ENCODE data around the gene PHLDB1. TPM values are rescaled to one million over a fixed set of nuclear protein-coding genes. Genes with fewer than 3 reads are reported as not detected.

Gene PHLDB1
- total RNA-seq, 8 experiments from 2014 or later = 37.5 to 96.4 (median 49.1) TPM

GRCh38 chr11:118640332-118641154, 33.1 kb downstream of the PHLDB1 start:
- H3K4me3 ChIP-seq = no peak overlapping the region
- in situ Hi-C loops (cut with MboI; ENCODE audit: low pct_unique_long_range_greater_than_20kb in 2 of 9, low sequenced_read_pairs in 9 of 9, unreplicated experiment in 9 of 9) = no loop called here
- no peak overlapping the region for H3K27ac ChIP-seq
- 86 to 100% (median 96%) methylated on average over 1 to 3 of the region's 5 CpGs; no CpG with 5 or more reads in 6 of the 10 experiments for WGBS, 10 experiments
- peak in 5 of 8 experiments; percentile 19 to 77 (median 40) for ATAC-seq (replicated peaks in 6 of 8)
- peaks cover 2% of the 10 kb centered on the region in 2 donors for H3K4me1 ChIP-seq (replicated peaks in 1 of 2)

GRCh38 chr11:118641397-118642019, 34.1 kb downstream of the PHLDB1 start:
- Histone ChIP-seq H3K4me1 (replicated peaks in 1 of 2) (no peaks in the 10 kb centered on the region), H3K27ac (no peak overlapping the region), H3K4me3 (no peak overlapping the region)
- in situ Hi-C loops (cut with MboI; ENCODE audit: low pct_unique_long_range_greater_than_20kb in 2 of 9, low sequenced_read_pairs in 9 of 9, unreplicated experiment in 9 of 9) = no loop called here
- peak in 3 of 8 experiments; percentile 31 to 54 (median 51) for ATAC-seq (replicated peaks in 6 of 8)
- 78 to 87% (median 80%) methylated on average over 1 to 9 of the region's 11 CpGs; no CpG with 5 or more reads in 7 of the 10 experiments for WGBS, 10 experiments

GRCh38 chr11:118643142-118643994, 36.0 kb downstream of the PHLDB1 start:
- in situ Hi-C loops (cut with MboI; ENCODE audit: low pct_unique_long_range_greater_than_20kb in 2 of 9, low sequenced_read_pairs in 9 of 9, unreplicated experiment in 9 of 9) = no loop called here
- ATAC-seq (replicated peaks in 6 of 8) = peak in 1 of 8 experiments; percentile 5
- Histone ChIP-seq H3K4me3 (no peak overlapping the region), H3K4me1 (replicated peaks in 1 of 2) (no peaks in the 10 kb centered on the region), H3K27ac (no peak overlapping the region)
- 0 to 82% (median 71%) methylated on average over 1 to 2 of the region's 11 CpGs; no CpG with 5 or more reads in 6 of the 10 experiments for WGBS, 10 experiments

GRCh38 chr11:118643995-118644345, 36.6 kb downstream of the PHLDB1 start:
- 85 to 100% methylated on average over 4 of the region's 7 CpGs; no CpG with 5 or more reads in 8 of the 10 experiments for WGBS, 10 experiments
- no peak for ATAC-seq (replicated peaks in 6 of 8)
- in situ Hi-C loops (cut with MboI; ENCODE audit: low pct_unique_long_range_greater_than_20kb in 2 of 9, low sequenced_read_pairs in 9 of 9, unreplicated experiment in 9 of 9) = no loop called here
- H3K4me1 ChIP-seq (replicated peaks in 1 of 2) = no peaks in the 10 kb centered on the region
- H3K4me3 ChIP-seq = no peak overlapping the region
- no peak overlapping the region for H3K27ac ChIP-seq

- in situ Hi-C loops (cut with MboI; ENCODE audit: low pct_unique_long_range_greater_than_20kb in 2 of 9, low sequenced_read_pairs in 9 of 9, unreplicated experiment in 9 of 9) = no loop called here
- H3K4me3 ChIP-seq = no peak overlapping the region
- no peak for ATAC-seq (replicated peaks in 6 of 8)
- 80% methylated on average over 1 of the region's 10 CpGs; no CpG with 5 or more reads in 9 of the 10 experiments for WGBS, 10 experiments
- no peaks in the 10 kb centered on the region for H3K4me1 ChIP-seq (replicated peaks in 1 of 2)
- no peak overlapping the region for H3K27ac ChIP-seq
These were observed 37.1 kb downstream of the PHLDB1 start for GRCh38 chr11:118644496-118644895.

GRCh38 chr11:118645066-118645715, 37.8 kb downstream of the PHLDB1 start:
- Histone ChIP-seq H3K4me1 (replicated peaks in 1 of 2) (no peaks in the 10 kb centered on the region), H3K4me3 (no peak overlapping the region), H3K27ac (no peak overlapping the region)
- in situ Hi-C loops (cut with MboI; ENCODE audit: low pct_unique_long_range_greater_than_20kb in 2 of 9, low sequenced_read_pairs in 9 of 9, unreplicated experiment in 9 of 9) = no loop called here
- WGBS, 10 experiments = 80 to 100% (median 94%) methylated on average over 1 to 11 of the region's 24 CpGs; no CpG with 5 or more reads in 4 of the 10 experiments
- ATAC-seq (replicated peaks in 6 of 8) = no peak

GRCh38 chr11:118646393-118646792, 39.0 kb downstream of the PHLDB1 start:
- Histone ChIP-seq H3K4me3 (no peak overlapping the region), H3K4me1 (replicated peaks in 1 of 2) (no peaks in the 10 kb centered on the region), H3K27ac (no peak overlapping the region)
- in situ Hi-C loops (cut with MboI; ENCODE audit: low pct_unique_long_range_greater_than_20kb in 2 of 9, low sequenced_read_pairs in 9 of 9, unreplicated experiment in 9 of 9) = no loop called here
- no peak for ATAC-seq (replicated peaks in 6 of 8)
- WGBS, 10 experiments = 80 to 100% (median 89%) methylated on average over 1 to 3 of the region's 3 CpGs; no CpG with 5 or more reads in 3 of the 10 experiments

- Histone ChIP-seq H3K4me3 (no peak overlapping the region), H3K27ac (no peak overlapping the region), H3K4me1 (replicated peaks in 1 of 2) (no peaks in the 10 kb centered on the region)
- no peak for ATAC-seq (replicated peaks in 6 of 8)
- in situ Hi-C loops (cut with MboI; ENCODE audit: low pct_unique_long_range_greater_than_20kb in 2 of 9, low sequenced_read_pairs in 9 of 9, unreplicated experiment in 9 of 9) = no loop called here
- 0 to 100% (median 80%) methylated on average over 1 to 4 of the region's 5 CpGs; no CpG with 5 or more reads in 3 of the 10 experiments for WGBS, 10 experiments
These were observed 40.9 kb downstream of the PHLDB1 start for GRCh38 chr11:118648291-118648690.

GRCh38 chr11:118649941-118650340, 42.5 kb downstream of the PHLDB1 start:
- Histone ChIP-seq H3K27ac (no peak overlapping the region), H3K4me3 (no peak overlapping the region), H3K4me1 (replicated peaks in 1 of 2) (no peaks in the 10 kb centered on the region)
- ATAC-seq (replicated peaks in 6 of 8) = no peak
- WGBS, 10 experiments = 83 to 100% (median 98%) methylated on average over 1 to 7 of the region's 10 CpGs; no CpG with 5 or more reads in 6 of the 10 experiments
- in situ Hi-C loops (cut with MboI; ENCODE audit: low pct_unique_long_range_greater_than_20kb in 2 of 9, low sequenced_read_pairs in 9 of 9, unreplicated experiment in 9 of 9) = no loop called here

GRCh38 chr11:118650366-118650765, 43.0 kb downstream of the PHLDB1 start:
- no peak overlapping the region for H3K4me3 ChIP-seq
- no peak for ATAC-seq (replicated peaks in 6 of 8)
- 92 to 100% (median 100%) methylated on average over 1 to 5 of the region's 8 CpGs; no CpG with 5 or more reads in 6 of the 10 experiments for WGBS, 10 experiments
- in situ Hi-C loops (cut with MboI; ENCODE audit: low pct_unique_long_range_greater_than_20kb in 2 of 9, low sequenced_read_pairs in 9 of 9, unreplicated experiment in 9 of 9) = no loop called here
- H3K27ac ChIP-seq = no peak overlapping the region
- no peaks in the 10 kb centered on the region for H3K4me1 ChIP-seq (replicated peaks in 1 of 2)

- ATAC-seq (replicated peaks in 6 of 8) = no peak
- Histone ChIP-seq H3K27ac (no peak overlapping the region), H3K4me1 (replicated peaks in 1 of 2) (peaks cover 10 to 13% of the 10 kb centered on the region in 2 donors), H3K4me3 (no peak overlapping the region)
- 89 to 100% (median 100%) methylated on average over 1 to 3 of the region's 3 CpGs; no CpG with 5 or more reads in 6 of the 10 experiments for WGBS, 10 experiments
- in situ Hi-C loops (cut with MboI; ENCODE audit: low pct_unique_long_range_greater_than_20kb in 2 of 9, low sequenced_read_pairs in 9 of 9, unreplicated experiment in 9 of 9) = no loop called here
These were observed 44.4 kb downstream of the PHLDB1 start for GRCh38 chr11:118651820-118652219.

GRCh38 chr11:118652681-118653181, 45.3 kb downstream of the PHLDB1 start:
- Histone ChIP-seq H3K4me1 (replicated peaks in 1 of 2) (peaks cover 19 to 22% of the 10 kb centered on the region in 2 donors), H3K4me3 (no peak overlapping the region), H3K27ac (no peak overlapping the region)
- no peak for ATAC-seq (replicated peaks in 6 of 8)
- in situ Hi-C loops (cut with MboI; ENCODE audit: low pct_unique_long_range_greater_than_20kb in 2 of 9, low sequenced_read_pairs in 9 of 9, unreplicated experiment in 9 of 9) = no loop called here
- WGBS, 10 experiments = 45 to 100% (median 73%) methylated on average over 1 to 4 of the region's 4 CpGs; no CpG with 5 or more reads in 2 of the 10 experiments
